ENCODE results near the gene SPON1.

- TF ChIP-seq YY1 (IDR thresholded peaks at IDR 0.05) (no peak), MAX (IDR thresholded peaks at IDR 0.05) (no peak), REST (IDR thresholded peaks at IDR 0.05) (no peak), ZBTB33 (IDR thresholded peaks at IDR 0.05) (no peak), CTCF (IDR thresholded peaks at IDR 0.05; ENCODE audit: low read depth, low read length, missing input control) (peak; percentile 58)
These were observed 186.2 kb downstream of the SPON1 start for GRCh38 chr11:14148653-14149273.
